ENCODE measurements around the gene ST6GALNAC2.

The ST6GALNAC2 gene

GRCh38 chr17:76548378-76549214 lies 37.1 kb downstream of the ST6GALNAC2 start:
- Histone ChIP-seq H3K36me3 (ENCODE audit: insufficient read depth, low read depth, low read length) (no peaks in the 10 kb centered on the region), H3K4me1 (ENCODE audit: insufficient read depth, low read length) (peaks cover 8% of the 10 kb centered on the region; the same call in 1 of the 2 replicates), H3K27ac (ENCODE audit: low read length) (no peak overlapping the region), H3K4me3 (ENCODE audit: low read length) (no peak overlapping the region), H3K9me3 (ENCODE audit: insufficient read depth, low read depth, low read length) (no peaks in the 10 kb centered on the region), H3K9ac (ENCODE audit: low read depth, low read length) (no peak overlapping the region), H3K27me3 (ENCODE audit: insufficient read depth, low read length) (peaks cover 8% of the 10 kb centered on the region; the same call in 1 of the 2 replicates)

GRCh38 chr17:76547642-76548202 lies 37.9 kb downstream of the ST6GALNAC2 start:
- no peak overlapping the region for H3K9ac ChIP-seq (ENCODE audit: low read depth, low read length)
- no peaks in the 10 kb centered on the region for H3K36me3 ChIP-seq (ENCODE audit: insufficient read depth, low read depth, low read length)
- no peak overlapping the region for H3K27ac ChIP-seq (ENCODE audit: low read length)
- H3K4me1 ChIP-seq (ENCODE audit: insufficient read depth, low read length), result peaks cover 8% of the 10 kb centered on the region
- peaks cover 8% of the 10 kb centered on the region; the same call in 1 of the 2 replicates for H3K27me3 ChIP-seq (ENCODE audit: insufficient read depth, low read length)
- H3K4me3 ChIP-seq (ENCODE audit: low read length), result no peak overlapping the region
- no peaks in the 10 kb centered on the region for H3K9me3 ChIP-seq (ENCODE audit: insufficient read depth, low read depth, low read length)

GRCh38 chr17:76547183-76547641 lies 38.4 kb downstream of the ST6GALNAC2 start:
- Histone ChIP-seq H3K4me3 (ENCODE audit: low read length) (no peak overlapping the region), H3K9ac (ENCODE audit: low read depth, low read length) (no peak overlapping the region), H3K4me1 (ENCODE audit: insufficient read depth, low read length) (peaks cover 8% of the 10 kb centered on the region), H3K36me3 (ENCODE audit: insufficient read depth, low read depth, low read length) (no peaks in the 10 kb centered on the region), H3K27ac (ENCODE audit: low read length) (no peak overlapping the region), H3K27me3 (ENCODE audit: insufficient read depth, low read length) (peaks cover 8% of the 10 kb centered on the region; the same call in 1 of the 2 replicates), H3K9me3 (ENCODE audit: insufficient read depth, low read depth, low read length) (no peaks in the 10 kb centered on the region)

DNA sequence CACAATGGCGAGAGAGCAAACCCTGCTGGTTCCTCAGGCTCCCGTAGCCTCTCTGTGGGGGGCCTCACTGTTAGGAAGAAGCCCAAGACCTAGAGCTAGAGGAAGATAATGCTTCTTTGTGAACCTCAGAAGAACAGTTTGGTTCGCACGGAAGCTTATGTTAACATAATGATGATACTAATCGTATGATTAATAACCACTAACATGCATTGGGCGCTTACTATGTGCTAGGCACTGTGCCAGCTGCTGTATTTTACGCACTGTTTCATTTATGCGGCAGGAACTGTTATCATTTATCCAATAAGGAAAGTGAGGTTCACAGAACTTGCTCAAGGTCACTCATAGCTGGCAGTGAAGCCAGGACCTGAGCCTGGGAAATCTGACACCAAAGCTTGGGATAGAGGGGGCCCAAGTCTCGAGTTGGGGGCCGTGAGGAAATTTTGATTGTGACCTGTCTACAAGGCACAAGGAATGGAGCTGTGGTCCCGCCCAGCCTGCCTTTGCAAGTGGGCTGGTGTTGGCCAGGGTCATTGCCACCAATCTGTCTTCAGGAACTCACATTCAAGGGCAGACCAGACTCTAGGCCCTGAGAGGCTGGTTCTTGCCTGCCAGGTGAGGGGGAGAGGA lies 39.0 kb downstream of the ST6GALNAC2 start:
- Histone ChIP-seq H3K9me3 (ENCODE audit: insufficient read depth, low read depth, low read length) (no peaks in the 10 kb centered on the region), H3K4me1 (ENCODE audit: insufficient read depth, low read length) (peaks cover 9% of the 10 kb centered on the region), H3K27me3 (ENCODE audit: insufficient read depth, low read length) (peaks cover 8% of the 10 kb centered on the region; the same call in 1 of the 2 replicates), H3K36me3 (ENCODE audit: insufficient read depth, low read depth, low read length) (no peaks in the 10 kb centered on the region), H3K9ac (ENCODE audit: low read depth, low read length) (no peak overlapping the region), H3K4me3 (ENCODE audit: low read length) (no peak overlapping the region), H3K27ac (ENCODE audit: low read length) (no peak overlapping the region)

DNA sequence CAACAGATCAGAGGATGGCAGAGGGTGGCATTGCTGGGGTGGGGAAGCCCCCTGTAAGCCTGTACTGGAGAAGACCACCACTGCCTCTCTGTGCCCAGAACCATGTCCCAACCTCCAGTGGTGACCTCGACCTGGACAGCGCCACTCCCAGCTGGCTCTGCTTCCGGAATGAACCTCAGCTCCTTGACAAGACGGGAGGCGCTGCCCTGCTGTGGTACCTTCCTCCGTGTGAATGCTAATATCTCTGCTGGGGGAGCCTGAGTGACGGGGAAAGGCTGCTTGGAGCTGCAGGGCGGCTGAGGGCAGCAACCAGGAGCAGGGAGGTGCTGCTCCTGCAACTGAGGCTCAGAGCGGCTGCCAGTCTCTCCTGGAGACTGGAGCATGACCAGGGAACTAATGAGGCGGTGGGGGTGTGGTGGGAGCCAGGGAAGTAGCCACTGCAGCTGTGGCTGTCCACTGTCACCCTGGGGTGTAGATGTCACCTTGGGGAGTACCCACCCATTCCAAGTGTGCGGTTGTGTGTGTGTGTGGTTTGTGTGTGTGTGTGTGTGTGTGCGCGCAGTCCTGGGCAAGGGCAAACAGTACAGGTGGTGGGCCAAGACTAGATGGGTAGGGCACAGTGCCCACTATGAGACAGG lies 39.6 kb downstream of the ST6GALNAC2 start:
- Histone ChIP-seq H3K9ac (ENCODE audit: low read depth, low read length) (no peak overlapping the region), H3K9me3 (ENCODE audit: insufficient read depth, low read depth, low read length) (no peaks in the 10 kb centered on the region), H3K27ac (ENCODE audit: low read length) (no peak overlapping the region), H3K4me1 (ENCODE audit: insufficient read depth, low read length) (peaks cover 15% of the 10 kb centered on the region), H3K27me3 (ENCODE audit: insufficient read depth, low read length) (peaks cover 8% of the 10 kb centered on the region; the same call in 1 of the 2 replicates), H3K36me3 (ENCODE audit: insufficient read depth, low read depth, low read length) (no peaks in the 10 kb centered on the region), H3K4me3 (ENCODE audit: low read length) (no peak overlapping the region)

- Histone ChIP-seq H3K27ac (ENCODE audit: low read length) (no peak overlapping the region), H3K9ac (ENCODE audit: low read depth, low read length) (no peak overlapping the region), H3K27me3 (ENCODE audit: insufficient read depth, low read length) (peaks cover 16% of the 10 kb centered on the region), H3K4me3 (ENCODE audit: low read length) (no peak overlapping the region), H3K9me3 (ENCODE audit: insufficient read depth, low read depth, low read length) (no peaks in the 10 kb centered on the region), H3K36me3 (ENCODE audit: insufficient read depth, low read depth, low read length) (no peaks in the 10 kb centered on the region), H3K4me1 (ENCODE audit: insufficient read depth, low read length) (peaks cover 15% of the 10 kb centered on the region)
Observed at GRCh38 chr17:76544546-76545365, 40.9 kb downstream of the ST6GALNAC2 start.

DNA sequence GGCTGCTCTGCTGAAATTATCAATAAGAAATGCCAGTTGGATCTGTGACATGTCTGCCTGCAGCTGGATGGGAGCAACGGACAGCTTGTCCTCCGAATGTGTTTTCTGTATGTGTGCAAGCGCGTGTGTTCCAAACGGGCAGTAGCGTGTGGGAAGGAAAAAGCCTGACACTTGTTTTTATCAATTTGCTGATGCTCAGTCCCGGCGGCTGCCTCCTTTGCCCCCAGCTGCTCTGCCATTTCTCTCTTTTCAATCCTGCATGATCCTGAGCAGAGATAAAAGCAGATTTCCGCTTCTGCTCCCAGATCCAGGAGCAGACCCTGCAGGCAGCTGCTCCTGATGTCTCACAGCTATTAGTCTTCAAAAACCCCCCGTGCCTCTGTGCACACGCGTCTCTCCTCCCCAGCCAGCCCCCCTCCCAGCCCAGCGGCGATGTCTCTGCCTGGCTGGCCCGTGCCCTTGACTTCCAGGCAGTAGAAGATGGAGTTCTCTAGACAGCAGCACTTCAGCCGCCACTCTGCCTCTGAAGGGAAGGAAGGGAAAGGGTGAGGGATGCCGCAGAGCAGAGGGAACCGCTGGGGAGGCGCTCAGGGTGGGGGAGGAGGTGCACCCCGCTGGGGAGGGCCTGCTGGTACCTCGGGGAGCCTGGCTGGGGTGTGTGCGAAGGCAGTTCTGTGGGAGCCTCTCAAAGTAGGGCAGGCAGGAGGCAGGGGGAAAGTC lies 41.7 kb downstream of the ST6GALNAC2 start:
- H3K36me3 ChIP-seq (ENCODE audit: insufficient read depth, low read depth, low read length), result no peaks in the 10 kb centered on the region
- no peak overlapping the region for H3K27ac ChIP-seq (ENCODE audit: low read length)
- H3K4me3 ChIP-seq (ENCODE audit: low read length), result no peak overlapping the region
- H3K4me1 ChIP-seq (ENCODE audit: insufficient read depth, low read length), result peaks cover 15% of the 10 kb centered on the region
- H3K9me3 ChIP-seq (ENCODE audit: insufficient read depth, low read depth, low read length), result no peaks in the 10 kb centered on the region
- H3K9ac ChIP-seq (ENCODE audit: low read depth, low read length), result no peak overlapping the region
- peaks cover 23% of the 10 kb centered on the region for H3K27me3 ChIP-seq (ENCODE audit: insufficient read depth, low read length)

GRCh38 chr17:76543482-76543825 lies 42.2 kb downstream of the ST6GALNAC2 start:
- Histone ChIP-seq H3K4me1 (ENCODE audit: insufficient read depth, low read length) (peaks cover 15% of the 10 kb centered on the region), H3K9ac (ENCODE audit: low read depth, low read length) (no peak overlapping the region)

DNA sequence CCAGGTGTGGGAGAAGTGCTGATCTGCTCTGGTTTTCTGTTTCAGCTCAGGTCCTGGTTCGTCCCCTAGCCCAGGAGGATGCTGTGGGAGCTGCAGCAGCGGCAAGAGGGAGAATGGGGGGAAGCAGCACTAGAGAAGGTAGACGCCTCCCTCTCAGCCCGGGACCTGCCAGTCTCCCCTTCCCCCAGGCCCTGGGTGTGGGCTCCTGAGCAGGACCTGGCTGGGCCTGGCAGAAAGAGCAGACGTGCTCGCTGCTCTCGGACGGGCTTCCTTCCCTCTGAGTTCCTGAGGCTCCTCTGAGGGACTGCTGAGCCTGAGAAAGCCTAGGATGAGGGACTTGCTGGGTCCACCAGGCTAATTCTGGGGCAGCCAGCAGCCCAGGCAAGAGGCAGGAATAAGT lies 42.7 kb downstream of the ST6GALNAC2 start:
- H3K27me3 ChIP-seq (ENCODE audit: insufficient read depth, low read length), result peaks cover 33% of the 10 kb centered on the region
- H3K27ac ChIP-seq (ENCODE audit: low read length), result no peak overlapping the region
- no peaks in the 10 kb centered on the region for H3K36me3 ChIP-seq (ENCODE audit: insufficient read depth, low read depth, low read length)
- no peaks in the 10 kb centered on the region for H3K9me3 ChIP-seq (ENCODE audit: insufficient read depth, low read depth, low read length)
- no peak overlapping the region for H3K4me3 ChIP-seq (ENCODE audit: low read length)
- no peak overlapping the region for H3K9ac ChIP-seq (ENCODE audit: low read depth, low read length)
- peaks cover 15% of the 10 kb centered on the region for H3K4me1 ChIP-seq (ENCODE audit: insufficient read depth, low read length)

More at GRCh38 chr17:76543482-76543825, 42.2 kb downstream of the ST6GALNAC2 start:
- Histone ChIP-seq H3K27ac (ENCODE audit: low read length) (no peak overlapping the region), H3K27me3 (ENCODE audit: insufficient read depth, low read length) (peaks cover 29% of the 10 kb centered on the region), H3K36me3 (ENCODE audit: insufficient read depth, low read depth, low read length) (no peaks in the 10 kb centered on the region), H3K4me3 (ENCODE audit: low read length) (no peak overlapping the region), H3K9me3 (ENCODE audit: insufficient read depth, low read depth, low read length) (no peaks in the 10 kb centered on the region)

DNA sequence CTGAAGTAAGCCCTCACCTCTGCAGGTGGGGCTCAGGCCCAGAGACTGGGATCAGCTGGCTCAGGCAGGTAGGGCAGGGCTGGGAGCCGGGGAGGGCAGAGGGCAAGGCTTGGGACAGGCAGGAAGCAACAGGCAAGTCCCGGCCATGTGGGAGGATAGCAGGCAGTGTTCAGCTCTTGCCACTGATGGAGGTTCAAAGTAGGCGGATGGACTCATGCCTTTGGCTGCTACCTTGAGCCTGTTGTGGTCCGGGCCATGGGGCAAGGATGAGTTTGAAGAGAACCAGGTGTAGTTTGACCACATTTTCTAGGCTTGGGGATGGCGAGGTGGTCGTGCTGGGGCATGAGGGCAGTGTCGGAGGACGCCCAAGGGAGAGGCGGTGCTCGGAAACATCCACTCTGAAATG lies 43.1 kb downstream of the ST6GALNAC2 start:
- Histone ChIP-seq H3K27ac (ENCODE audit: low read length) (no peak overlapping the region), H3K9me3 (ENCODE audit: insufficient read depth, low read depth, low read length) (no peaks in the 10 kb centered on the region), H3K36me3 (ENCODE audit: insufficient read depth, low read depth, low read length) (no peaks in the 10 kb centered on the region), H3K9ac (ENCODE audit: low read depth, low read length) (no peak overlapping the region), H3K27me3 (ENCODE audit: insufficient read depth, low read length) (peaks cover 37% of the 10 kb centered on the region), H3K4me3 (ENCODE audit: low read length) (no peak overlapping the region), H3K4me1 (ENCODE audit: insufficient read depth, low read length) (peaks cover 15% of the 10 kb centered on the region)
